Ammon's horn (tissue), 1 donor: ENCODE measurements around the gene FLT1.

Source experiments
- DNase-seq: peaks from one replicate; pipeline ENCODE4 v3.0.0-alpha.2; 2016; ENCODE audit warnings: low spot score

The FLT1 gene

GRCh38 chr13:28314879-28315278 lies 180.0 kb downstream of the FLT1 start:
- DNase-seq, result no peak

GRCh38 chr13:28313579-28313978 lies 181.3 kb downstream of the FLT1 start:
- DNase-seq, result no peak

DNA sequence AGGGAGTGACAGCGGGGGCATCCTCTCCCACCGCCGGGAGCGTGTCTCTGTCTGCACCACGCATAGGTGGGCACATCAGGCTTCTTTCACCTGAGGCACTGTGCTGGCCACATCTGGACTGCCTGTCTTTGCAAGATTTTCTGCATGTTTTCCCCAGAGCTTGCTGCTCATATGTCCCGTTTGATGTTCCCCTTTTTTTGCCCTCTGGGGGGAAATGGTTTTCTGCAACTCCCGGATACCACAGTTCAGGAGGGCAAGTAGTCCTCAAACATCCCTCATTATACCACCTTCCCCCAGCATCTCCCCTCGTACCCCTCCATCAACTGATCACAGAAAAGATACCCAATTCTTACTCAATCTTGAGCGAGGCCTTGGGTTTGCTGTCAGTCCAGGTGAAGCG lies 188.6 kb downstream of the FLT1 start:
- DNase-seq, result no peak

DNA sequence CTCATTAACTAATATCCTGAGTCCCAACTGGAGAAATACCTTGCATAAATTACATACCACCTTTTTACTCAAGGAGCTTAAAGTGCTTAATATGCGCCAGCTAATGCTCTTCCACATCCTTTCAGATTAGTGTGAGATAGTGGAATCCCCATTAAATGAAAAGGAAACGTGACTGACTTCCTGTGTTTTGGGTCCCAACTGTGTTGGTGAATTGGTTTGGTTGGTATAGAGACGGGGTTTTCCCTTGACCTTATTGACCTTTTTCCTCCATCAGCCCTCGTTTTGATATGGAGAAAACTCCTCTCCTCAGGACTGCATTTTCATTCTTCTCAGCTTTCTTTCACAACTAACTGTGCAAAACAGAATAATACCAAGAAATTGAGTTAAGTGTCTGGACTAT lies 193.1 kb downstream of the FLT1 start:
- DNase-seq, result no peak

- DNase-seq, result no peak
Observed at GRCh38 chr13:28299916-28300315, 195.0 kb downstream of the FLT1 start.

DNA sequence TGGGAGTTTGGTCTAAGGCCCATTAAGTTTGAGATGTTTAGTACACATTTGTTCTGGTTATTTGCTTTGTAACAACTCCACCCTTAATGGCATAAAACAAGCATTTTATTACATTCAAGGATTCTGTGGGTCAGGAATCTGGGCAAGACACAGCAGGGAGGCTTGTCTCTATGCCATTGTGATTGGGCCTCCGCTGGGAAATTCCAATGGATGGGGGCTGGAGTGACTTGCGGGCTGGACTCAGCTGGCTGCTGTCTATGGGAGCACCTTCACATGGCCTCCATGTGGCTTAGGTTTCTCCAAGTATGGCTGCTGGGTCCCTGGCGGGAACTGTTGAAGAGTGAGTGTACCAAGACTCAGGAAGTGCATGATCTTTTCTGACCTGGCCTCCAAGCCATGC lies 197.6 kb downstream of the FLT1 start:
- no peak for DNase-seq

DNA sequence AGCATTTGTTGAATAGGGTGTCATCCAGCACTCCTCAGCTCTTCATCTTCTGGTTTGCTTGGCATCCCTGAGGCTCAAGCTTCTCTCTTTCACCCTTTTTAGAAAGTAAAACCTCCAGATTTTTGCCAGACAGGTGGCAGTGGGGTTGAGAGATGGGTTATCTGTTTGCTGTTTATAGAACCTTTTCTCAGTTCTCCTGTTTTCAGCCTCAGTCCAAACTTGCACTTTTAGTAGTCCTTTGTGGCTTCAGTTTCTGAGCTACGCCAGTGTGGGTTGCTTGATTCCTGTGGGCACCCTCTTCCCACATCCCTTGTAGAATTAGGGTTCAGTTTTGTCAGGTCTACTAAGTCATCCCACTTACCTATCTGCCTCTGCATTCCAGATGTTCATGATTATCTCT lies 208.7 kb downstream of the FLT1 start:
- DNase-seq, result no peak

DNA sequence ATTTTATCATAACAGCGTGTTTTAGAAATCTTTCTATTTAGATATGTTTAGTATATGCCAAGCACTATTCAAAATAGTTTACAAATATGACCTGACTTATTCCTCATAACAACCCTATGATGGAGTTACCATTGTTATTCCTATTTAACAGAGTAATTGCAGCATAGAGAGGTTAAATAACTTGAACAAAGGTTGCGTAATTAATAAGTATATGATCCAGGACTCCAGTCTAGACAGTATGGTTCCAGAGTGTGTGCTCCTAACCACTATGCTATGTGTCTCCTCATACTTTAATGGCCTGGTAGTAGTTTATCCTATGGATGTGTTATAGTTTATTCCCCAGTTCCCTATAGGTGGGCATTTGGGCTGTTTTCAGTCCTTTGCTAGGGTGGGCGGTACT lies 211.3 kb downstream of the FLT1 start:
- no peak for DNase-seq

DNA sequence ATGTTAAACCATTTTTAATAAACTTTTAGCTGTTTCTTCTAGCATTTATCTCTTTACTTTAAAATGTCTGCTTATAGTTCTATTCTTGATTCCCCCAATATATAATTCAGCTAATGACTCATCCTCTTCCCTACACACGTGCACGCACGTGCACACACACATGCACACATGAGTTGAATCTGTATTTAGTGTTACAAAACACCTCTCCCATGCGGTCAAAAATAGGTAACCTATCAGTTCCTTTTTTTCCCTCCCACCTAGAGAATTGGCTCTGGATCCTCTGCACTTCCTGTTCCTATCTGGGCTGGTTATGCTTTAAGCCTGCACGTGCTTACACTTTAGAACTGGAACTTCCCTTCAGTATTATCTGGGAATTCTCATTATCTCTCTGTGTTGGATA lies 212.5 kb downstream of the FLT1 start:
- no peak for DNase-seq

DNA sequence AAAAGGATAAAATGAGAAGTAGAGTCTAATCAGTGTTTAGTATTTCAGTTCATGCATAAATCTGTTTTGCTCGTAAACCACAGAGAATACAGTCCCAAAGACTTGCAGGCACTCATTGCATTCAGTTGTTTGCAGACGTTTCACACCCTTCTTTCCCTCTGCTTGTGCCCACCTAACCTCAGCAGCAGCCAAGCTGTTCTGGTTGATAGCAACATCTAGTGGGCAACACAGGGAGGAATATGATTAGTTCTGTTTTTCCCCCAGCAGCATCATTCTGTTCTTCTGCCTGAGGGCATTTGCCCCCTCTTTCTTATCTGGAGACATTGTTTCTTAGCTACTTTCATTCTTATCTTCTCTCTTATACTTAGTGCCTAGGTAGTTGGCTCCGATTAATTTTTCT lies 221.0 kb downstream of the FLT1 start:
- no peak for DNase-seq

- no peak for DNase-seq
Observed at GRCh38 chr13:28271056-28271840, 223.7 kb downstream of the FLT1 start.

DNA sequence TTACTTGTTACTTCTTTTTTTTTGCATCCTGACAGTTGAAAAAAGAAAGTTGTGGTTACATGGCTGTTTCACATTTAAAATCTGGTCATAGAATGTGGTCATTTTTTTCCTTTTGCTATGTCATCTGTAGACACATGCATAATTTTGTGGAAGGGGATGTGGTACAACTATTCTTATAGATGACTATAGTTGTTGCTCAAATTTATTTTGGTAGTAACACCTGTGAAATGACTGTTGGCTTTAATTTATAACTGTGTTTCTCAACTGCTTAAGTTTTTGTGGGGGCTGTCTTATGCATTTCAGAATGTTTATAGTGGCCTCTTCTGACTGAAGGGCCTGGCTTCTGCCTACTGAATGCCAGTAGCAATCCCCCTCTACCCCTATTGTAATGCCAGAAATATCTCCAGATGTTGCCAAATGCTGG lies 226.1 kb downstream of the FLT1 start:
- no peak for DNase-seq

- no peak for DNase-seq
Observed at GRCh38 chr13:28267497-28267896, 227.4 kb downstream of the FLT1 start.

DNA sequence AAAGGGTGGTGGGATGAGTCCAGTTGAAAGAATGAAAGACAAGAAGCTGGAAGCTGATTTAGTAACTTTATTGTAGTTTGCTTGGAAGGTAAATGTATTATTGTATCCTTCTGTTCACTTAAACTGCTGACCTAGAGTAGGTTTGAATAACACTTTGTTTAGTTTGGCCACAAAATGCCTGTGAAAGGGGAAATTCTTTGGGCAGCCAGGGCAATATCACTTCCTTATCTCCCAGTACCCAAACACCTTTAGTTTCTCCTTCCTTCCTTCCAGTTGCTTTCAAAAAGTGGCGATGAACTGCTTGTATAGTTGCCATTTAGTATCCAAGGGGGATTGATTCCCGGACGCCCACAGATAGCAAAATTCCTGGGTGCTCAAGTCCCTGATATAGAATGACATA lies 236.5 kb downstream of the FLT1 start:
- no peak for DNase-seq

GRCh38 chr13:28257305-28257704 lies 237.6 kb downstream of the FLT1 start:
- DNase-seq, result no peak

DNA sequence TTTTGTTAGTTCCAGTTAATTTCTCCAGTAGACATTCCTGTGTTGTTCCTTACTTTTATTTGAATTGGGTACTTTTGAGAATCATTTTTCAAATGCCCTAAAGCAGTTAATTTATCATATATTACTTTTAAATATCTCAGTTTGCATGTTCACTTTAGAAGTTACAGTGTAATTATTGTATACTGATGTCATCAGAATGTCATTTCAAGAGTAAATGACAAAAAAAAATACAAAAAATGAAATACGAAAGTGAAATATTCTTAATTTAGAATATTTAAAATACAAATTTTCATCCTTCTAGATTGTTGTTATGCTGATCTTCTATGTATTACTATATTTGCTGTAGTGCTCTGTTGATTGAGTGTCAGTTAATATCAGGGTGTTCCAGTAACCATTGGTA lies 242.4 kb downstream of the FLT1 start:
- no peak for DNase-seq

DNA sequence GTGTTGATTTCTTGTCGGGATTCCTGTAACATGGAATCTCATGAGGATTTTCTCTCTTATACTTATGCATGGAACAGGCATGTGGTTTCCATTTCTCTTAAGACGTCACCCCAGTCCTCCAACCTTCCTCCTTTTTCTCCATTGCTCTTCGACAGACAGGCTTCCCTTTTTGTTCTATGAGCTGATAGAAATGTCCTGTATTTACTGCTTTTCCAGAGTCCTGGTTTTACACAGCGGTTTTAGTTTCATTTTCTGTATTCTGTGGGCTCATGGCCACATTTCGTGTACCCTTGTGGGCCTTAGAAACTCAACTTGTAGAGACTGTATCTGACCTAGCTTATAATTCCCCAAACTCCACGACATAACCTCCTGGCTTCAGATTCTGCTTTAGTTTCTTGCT lies 243.5 kb downstream of the FLT1 start:
- DNase-seq, result peak; percentile 14

- DNase-seq, result no peak
Observed at GRCh38 chr13:28250542-28250941, 244.4 kb downstream of the FLT1 start.
